Esophagus (tissue), 2 donors: ENCODE results near the gene GAA. TPM values are rescaled to one million over a fixed set of nuclear protein-coding genes. Genes with fewer than 3 reads are reported as not detected.
A peak's percentile ranks its signal among the peaks of the same experiment; 100 is the strongest.

ENCODE experiments used
- H3K27ac ChIP-seq, 2 donors: one replicate each; pipeline ENCODE4 v1.5.1; 2013; ENCODE audit warnings: low read depth in 2 of 2, mild to moderate bottlenecking in 2 of 2, inconsistent platforms in 1 of 2, low read length in 1 of 2, moderate library complexity in 1 of 2
- H3K27me3 ChIP-seq, 2 donors: one replicate each; pipeline ENCODE4 v1.6.1; 2013; ENCODE audit warnings: low read length in 2 of 2, control low read depth in 1 of 2, mild to moderate bottlenecking in 1 of 2; ENCODE audit not compliant: insufficient read depth in 2 of 2, control insufficient read depth in 1 of 2
- H3K36me3 ChIP-seq, 2 donors: one replicate each; pipeline ENCODE4 v1.6.1; 2013; ENCODE audit warnings: low read length in 1 of 2; ENCODE audit not compliant: control insufficient read depth in 2 of 2, insufficient read depth in 2 of 2
- H3K4me1 ChIP-seq, 2 donors: one replicate each; pipeline ENCODE4 v1.6.1; 2013; ENCODE audit warnings: low read length in 1 of 2; ENCODE audit not compliant: control insufficient read depth in 2 of 2, insufficient read depth in 2 of 2
- H3K4me3 ChIP-seq, 2 donors: one replicate each; pipeline ENCODE4 v1.5.1; 2013; ENCODE audit warnings: low read length in 2 of 2, mild to moderate bottlenecking in 2 of 2, low read depth in 1 of 2, moderate library complexity in 1 of 2
- H3K9me3 ChIP-seq, 2 donors: one replicate each; pipeline ENCODE4 v1.6.1; 2013; ENCODE audit warnings: mild to moderate bottlenecking in 2 of 2, low read depth in 1 of 2, low read length in 1 of 2, moderate library complexity in 1 of 2; ENCODE audit not compliant: control insufficient read depth in 2 of 2, insufficient read depth in 1 of 2
- WGBS, 2 donors: extraction: QIAGEN DNeasy Blood & Tissue Kit; methylation state at CpG; one replicate each; pipeline ENCODE4 v1.1.7; 2013; 5-methylcytosine and 5-hydroxymethylcytosine counted together
- polyA plus RNA-seq, 2 donors: library from polyadenylated mRNA; stranded (reverse); fragments of 200-250 nt; gene quantifications; one replicate each; pipeline ENCODE4 v1.2.3, GENCODE V29; 2013
- donor health status: healthy with polysubstance abuse.
- donor health status: Bipolar disorder and iron deficiency.

GAA gene
- polyA plus RNA-seq, 2 donors, result 10.1 to 14.3 TPM

GRCh38 chr17:80122026-80122575 lies 20.7 kb downstream of the GAA start:
- 82 to 91% methylated on average over 17 of the region's 17 CpGs for WGBS, 2 donors
- H3K4me3 ChIP-seq, result no peak overlapping the region
- peaks cover 2 to 8% of the 10 kb centered on the region in 2 donors for H3K4me1 ChIP-seq
- H3K27ac ChIP-seq, result no peak overlapping the region
- H3K27me3 ChIP-seq, result no peaks in the 10 kb centered on the region
- peaks cover 0 to 8% of the 10 kb centered on the region in 2 donors for H3K36me3 ChIP-seq
- no peaks in the 10 kb centered on the region for H3K9me3 ChIP-seq

GRCh38 chr17:80122926-80123505 lies 21.6 kb downstream of the GAA start:
- Histone ChIP-seq H3K27me3 (no peaks in the 10 kb centered on the region), H3K36me3 (peaks cover 0 to 6% of the 10 kb centered on the region in 2 donors), H3K4me1 (peaks cover 2 to 8% of the 10 kb centered on the region in 2 donors), H3K4me3 (no peak overlapping the region), H3K27ac (no peak overlapping the region), H3K9me3 (no peaks in the 10 kb centered on the region)
- WGBS, 2 donors, result 89 to 91% methylated on average over 6 of the region's 6 CpGs

GRCh38 chr17:80123791-80124190 lies 22.4 kb downstream of the GAA start:
- H3K4me3 ChIP-seq, result no peak overlapping the region
- 71 to 75% methylated on average over 15 of the region's 15 CpGs for WGBS, 2 donors
- no peaks in the 10 kb centered on the region for H3K27me3 ChIP-seq
- peaks cover 2 to 8% of the 10 kb centered on the region in 2 donors for H3K4me1 ChIP-seq
- no peaks in the 10 kb centered on the region for H3K9me3 ChIP-seq
- H3K36me3 ChIP-seq, result peaks cover 0 to 2% of the 10 kb centered on the region in 2 donors
- peak overlapping the region in 1 of 2 donors; percentile 2 for H3K27ac ChIP-seq

GRCh38 chr17:80124351-80124981 lies 23.1 kb downstream of the GAA start:
- Histone ChIP-seq H3K36me3 (no peaks in the 10 kb centered on the region), H3K4me3 (no peak overlapping the region), H3K4me1 (peaks cover 2 to 9% of the 10 kb centered on the region in 2 donors), H3K27me3 (no peaks in the 10 kb centered on the region), H3K9me3 (no peaks in the 10 kb centered on the region), H3K27ac (peak overlapping the region in 1 of 2 donors; percentile 33)
- WGBS, 2 donors, result 45 to 50% methylated on average over 15 of the region's 15 CpGs

DNA sequence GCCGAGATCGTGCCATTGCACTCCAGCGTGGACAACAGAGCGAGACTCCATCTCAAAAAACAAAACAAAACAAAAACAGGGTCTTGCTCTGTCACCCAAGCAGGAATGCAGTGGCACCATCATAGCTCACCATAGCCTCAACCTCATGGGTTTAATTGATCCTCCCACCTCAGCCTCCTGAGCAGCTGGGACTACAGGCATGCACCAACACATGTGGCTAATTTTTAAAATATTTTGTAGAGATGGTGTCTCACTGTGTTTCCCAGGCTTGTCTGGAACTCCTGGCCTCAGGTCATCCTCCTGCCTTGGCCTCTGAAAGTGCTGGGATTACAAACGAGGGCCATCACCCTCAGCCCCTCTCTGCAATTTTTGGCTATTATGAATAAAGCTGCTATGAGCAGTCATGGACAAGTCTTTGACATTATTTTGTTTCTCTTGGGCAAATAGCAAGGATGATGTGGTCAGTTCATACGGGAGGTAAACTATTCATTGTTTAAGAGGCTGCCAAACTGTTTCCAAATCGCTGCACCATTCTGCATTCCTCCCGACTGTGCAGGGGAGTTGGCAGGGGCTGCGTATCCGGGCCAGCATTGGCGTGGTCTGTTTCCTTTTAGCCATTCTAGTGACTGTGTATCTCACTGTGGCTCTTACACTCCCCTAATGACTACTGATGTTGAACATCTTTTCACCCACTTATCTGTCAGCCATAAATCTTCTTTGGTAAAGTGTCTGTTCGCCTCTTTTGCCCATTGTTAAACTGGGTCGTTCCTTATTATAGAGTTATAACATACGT lies 24.5 kb downstream of the GAA start:
- Histone ChIP-seq H3K27me3 (no peaks in the 10 kb centered on the region), H3K36me3 (no peaks in the 10 kb centered on the region), H3K4me1 (peaks cover 2 to 9% of the 10 kb centered on the region in 2 donors), H3K27ac (no peak overlapping the region), H3K4me3 (no peak overlapping the region), H3K9me3 (no peaks in the 10 kb centered on the region)
- 68 to 75% methylated on average over 14 of the region's 14 CpGs for WGBS, 2 donors

- 79 to 81% methylated on average over 3 of the region's 3 CpGs for WGBS, 2 donors
- Histone ChIP-seq H3K4me3 (no peak overlapping the region), H3K27ac (no peak overlapping the region), H3K27me3 (no peaks in the 10 kb centered on the region), H3K36me3 (no peaks in the 10 kb centered on the region), H3K9me3 (no peaks in the 10 kb centered on the region), H3K4me1 (peaks cover 2 to 9% of the 10 kb centered on the region in 2 donors)
Observed at GRCh38 chr17:80126449-80126715, 25.0 kb downstream of the GAA start.

GRCh38 chr17:80129006-80129565 lies 27.7 kb downstream of the GAA start:
- Histone ChIP-seq H3K9me3 (no peaks in the 10 kb centered on the region), H3K27me3 (no peaks in the 10 kb centered on the region), H3K27ac (no peak overlapping the region), H3K4me1 (peaks cover 2 to 7% of the 10 kb centered on the region in 2 donors), H3K36me3 (peaks cover 0 to 9% of the 10 kb centered on the region in 2 donors), H3K4me3 (no peak overlapping the region)
- WGBS, 2 donors, result 26 to 34% methylated on average over 4 of the region's 4 CpGs

DNA sequence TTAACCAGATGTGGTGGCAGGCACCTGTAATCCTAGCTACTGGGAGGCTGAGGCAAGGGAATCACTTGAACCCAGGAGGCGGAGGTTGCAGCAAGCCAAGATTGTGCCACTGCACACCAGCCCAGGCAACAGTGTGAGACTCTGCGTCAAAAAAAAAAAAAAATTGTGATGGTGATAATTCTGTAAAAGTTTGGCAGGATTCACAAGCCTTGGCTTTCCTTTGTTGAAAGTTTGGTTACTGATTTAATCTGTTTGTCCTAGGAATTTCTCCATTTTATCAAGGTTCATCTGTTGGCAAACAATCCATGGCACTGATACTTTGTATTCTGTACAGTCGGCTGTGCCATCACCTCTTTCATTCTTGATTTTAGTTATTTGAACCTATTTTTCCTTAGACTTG lies 29.6 kb downstream of the GAA start:
- H3K27ac ChIP-seq, result no peak overlapping the region
- peaks cover 0 to 1% of the 10 kb centered on the region in 2 donors for H3K4me1 ChIP-seq
- no peaks in the 10 kb centered on the region for H3K9me3 ChIP-seq
- H3K4me3 ChIP-seq, result no peak overlapping the region
- no peaks in the 10 kb centered on the region for H3K27me3 ChIP-seq
- WGBS, 2 donors, result 80 to 84% methylated on average over 3 of the region's 3 CpGs
- peaks cover 2 to 9% of the 10 kb centered on the region in 2 donors for H3K36me3 ChIP-seq

- Histone ChIP-seq H3K4me3 (no peak overlapping the region), H3K27ac (no peak overlapping the region), H3K4me1 (peaks cover 0 to 1% of the 10 kb centered on the region in 2 donors), H3K36me3 (peaks cover 14 to 25% of the 10 kb centered on the region in 2 donors), H3K27me3 (no peaks in the 10 kb centered on the region), H3K9me3 (no peaks in the 10 kb centered on the region)
- WGBS, 2 donors, result 87 to 88% methylated on average over 5 of the region's 5 CpGs
Observed at GRCh38 chr17:80132906-80133625, 31.7 kb downstream of the GAA start.
